ENCODE results near the gene LPCAT4. TPM values are rescaled to one million over a fixed set of nuclear protein-coding genes. Genes with fewer than 3 reads are reported as not detected.

Gene LPCAT4
- total RNA-seq, 1 donor from 2014 or later = 47.4 TPM

- H3K27ac ChIP-seq = no peak overlapping the region
- no peak for DNase-seq (ENCODE audit: extremely low spot score in 2 of 2)
- peaks cover 24% of the 10 kb centered on the region for H3K4me1 ChIP-seq
- no peaks in the 10 kb centered on the region for H3K9me3 ChIP-seq
- no peak for TF ChIP-seq CTCF (IDR thresholded peaks at IDR 0.05)
- no peak for TF ChIP-seq POLR2A (IDR thresholded peaks at IDR 0.05)
- no peak for TF ChIP-seq POLR2AphosphoS5 (IDR thresholded peaks at IDR 0.05; ENCODE audit: insufficient read depth in 1 of 2, low read depth in 1 of 2)
- intact Hi-C loops (cut with DNase I) = loop anchor here (10.0 kb wide), 1 partner anchor 117 kb away; no protein-coding TSS in a partner anchor
- no peak overlapping the region for H3K4me3 ChIP-seq
- peaks cover 0 to 14% of the 10 kb centered on the region in 2 donors for H3K36me3 ChIP-seq
- no peaks in the 10 kb centered on the region for H3K27me3 ChIP-seq
Observed at GRCh38 chr15:34362047-34362773, 4.8 kb downstream of the LPCAT4 start.

- no peak overlapping the region for H3K27ac ChIP-seq
- H3K9me3 ChIP-seq = no peaks in the 10 kb centered on the region
- DNase-seq (ENCODE audit: extremely low spot score in 2 of 2) = no peak
- no peak for TF ChIP-seq POLR2A (IDR thresholded peaks at IDR 0.05)
- no peak for TF ChIP-seq CTCF (IDR thresholded peaks at IDR 0.05)
- TF ChIP-seq POLR2AphosphoS5 (IDR thresholded peaks at IDR 0.05; ENCODE audit: insufficient read depth in 1 of 2, low read depth in 1 of 2) = no peak
- intact Hi-C loops (cut with DNase I) = loop anchor here (10.0 kb wide), 1 partner anchor 116 kb away; no protein-coding TSS in a partner anchor
- no peak overlapping the region for H3K4me3 ChIP-seq
- peaks cover 0 to 19% of the 10 kb centered on the region in 2 donors for H3K36me3 ChIP-seq
- H3K4me1 ChIP-seq = peaks cover 22% of the 10 kb centered on the region
- no peaks in the 10 kb centered on the region for H3K27me3 ChIP-seq
Observed at GRCh38 chr15:34361278-34361677, 5.7 kb downstream of the LPCAT4 start.

- Histone ChIP-seq H3K4me1 (peaks cover 12% of the 10 kb centered on the region), H3K27me3 (no peaks in the 10 kb centered on the region), H3K9me3 (no peaks in the 10 kb centered on the region), H3K4me3 (no peak overlapping the region), H3K27ac (no peak overlapping the region), H3K36me3 (peaks cover 0 to 19% of the 10 kb centered on the region in 2 donors)
- TF ChIP-seq POLR2A (IDR thresholded peaks at IDR 0.05) (no peak), CTCF (IDR thresholded peaks at IDR 0.05) (no peak), POLR2AphosphoS5 (IDR thresholded peaks at IDR 0.05; ENCODE audit: insufficient read depth in 1 of 2, low read depth in 1 of 2) (no peak)
- intact Hi-C loops (cut with DNase I) = loop anchor here (10.0 kb wide), 1 partner anchor 115 kb away; no protein-coding TSS in a partner anchor
- no peak for DNase-seq (ENCODE audit: extremely low spot score in 2 of 2)
Observed at GRCh38 chr15:34360298-34360697, 6.7 kb downstream of the LPCAT4 start.

- H3K9me3 ChIP-seq = no peaks in the 10 kb centered on the region
- H3K27me3 ChIP-seq = no peaks in the 10 kb centered on the region
- H3K36me3 ChIP-seq = peaks cover 0 to 19% of the 10 kb centered on the region in 2 donors
- no peak overlapping the region for H3K4me3 ChIP-seq
- DNase-seq (ENCODE audit: extremely low spot score in 2 of 2) = no peak
- H3K4me1 ChIP-seq = peaks cover 7% of the 10 kb centered on the region
- no peak overlapping the region for H3K27ac ChIP-seq
- intact Hi-C loops (cut with DNase I) = no loop called here
- no peak for TF ChIP-seq CTCF (IDR thresholded peaks at IDR 0.05)
- TF ChIP-seq POLR2AphosphoS5 (IDR thresholded peaks at IDR 0.05; ENCODE audit: insufficient read depth in 1 of 2, low read depth in 1 of 2) = no peak
- no peak for TF ChIP-seq POLR2A (IDR thresholded peaks at IDR 0.05)
Observed at GRCh38 chr15:34359416-34359815, 7.6 kb downstream of the LPCAT4 start.

GRCh38 chr15:34358948-34359347 is 8.0 kb downstream of the LPCAT4 start:
- Histone ChIP-seq H3K4me1 (peaks cover 7% of the 10 kb centered on the region), H3K27me3 (no peaks in the 10 kb centered on the region), H3K9me3 (no peaks in the 10 kb centered on the region), H3K27ac (no peak overlapping the region), H3K4me3 (no peak overlapping the region), H3K36me3 (peaks cover 0 to 19% of the 10 kb centered on the region in 2 donors)
- no peak for TF ChIP-seq POLR2AphosphoS5 (IDR thresholded peaks at IDR 0.05; ENCODE audit: insufficient read depth in 1 of 2, low read depth in 1 of 2)
- TF ChIP-seq CTCF (IDR thresholded peaks at IDR 0.05) = no peak
- no peak for TF ChIP-seq POLR2A (IDR thresholded peaks at IDR 0.05)
- intact Hi-C loops (cut with DNase I) = no loop called here
- DNase-seq (ENCODE audit: extremely low spot score in 2 of 2) = no peak

All from vagina (tissue), 2 donors.